GM20000 (cell line): ENCODE data around the gene OR51V1.

Experiments used
- DNase-seq: peaks from one replicate; pipeline ENCODE4 v3.0.0; 2012; ENCODE audit warnings: low spot score
- CTCF ChIP-seq: IDR thresholded peaks from 2 replicates; pipeline ENCODE4 v1.5.1; 2012; ENCODE audit warnings: mild to moderate bottlenecking, control low read depth; ENCODE audit errors: extremely low read depth, missing control alignments

Gene OR51V1

DNA sequence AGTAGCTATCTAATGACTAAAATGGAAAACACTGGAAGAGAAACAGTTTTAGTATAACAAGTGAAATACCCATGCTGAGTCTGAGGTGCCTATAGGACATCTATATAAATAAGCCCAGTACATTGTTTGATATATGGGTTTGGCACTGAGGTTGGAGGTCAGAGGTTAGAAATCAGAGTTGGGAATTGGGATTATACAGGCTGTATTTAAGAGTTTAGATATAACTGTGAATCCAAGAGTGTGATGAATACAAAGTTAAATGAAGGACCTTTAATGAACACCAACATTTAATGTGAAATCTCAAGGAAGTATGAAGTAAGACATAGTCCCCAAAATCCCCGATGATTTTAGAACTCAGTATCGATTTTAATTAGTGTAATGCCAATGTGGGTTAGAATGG is 36.9 kb upstream of the OR51V1 start:
- TF ChIP-seq CTCF: no peak
- no peak for DNase-seq

DNA sequence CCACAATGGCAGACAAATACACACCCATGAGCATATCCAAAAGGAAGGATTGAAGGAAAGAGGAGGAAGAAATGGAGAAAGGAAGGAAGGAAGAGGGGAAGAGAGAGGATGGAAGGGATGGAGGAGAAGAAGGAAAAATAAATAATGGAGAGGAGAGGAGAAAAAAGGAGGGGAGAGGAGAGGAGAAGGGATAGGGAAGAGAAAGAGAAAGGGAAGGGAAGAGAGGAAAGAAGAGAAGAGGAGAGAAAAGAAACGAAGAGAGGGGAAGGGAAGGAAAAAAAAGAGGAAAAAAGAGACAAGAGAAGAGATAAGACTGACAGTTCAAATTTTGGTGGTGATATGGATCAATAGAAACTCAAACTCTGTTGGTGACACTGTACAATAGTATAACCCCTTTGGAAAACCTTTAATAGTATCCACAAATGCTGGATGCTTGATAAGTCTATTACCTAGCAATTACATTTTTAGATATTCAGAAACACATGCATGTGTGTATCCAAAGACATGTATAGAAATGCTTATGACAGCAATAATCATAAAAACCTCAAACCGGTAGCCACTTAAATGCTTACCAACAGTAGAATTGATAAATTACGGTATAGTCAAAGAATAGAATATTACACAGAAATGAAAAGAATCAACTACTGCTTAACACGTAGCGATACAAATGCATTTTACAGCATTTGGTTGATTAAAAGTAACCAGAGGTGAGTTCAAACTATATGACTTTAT is 35.0 kb upstream of the OR51V1 start:
- TF ChIP-seq CTCF: no peak
- no peak for DNase-seq

DNA sequence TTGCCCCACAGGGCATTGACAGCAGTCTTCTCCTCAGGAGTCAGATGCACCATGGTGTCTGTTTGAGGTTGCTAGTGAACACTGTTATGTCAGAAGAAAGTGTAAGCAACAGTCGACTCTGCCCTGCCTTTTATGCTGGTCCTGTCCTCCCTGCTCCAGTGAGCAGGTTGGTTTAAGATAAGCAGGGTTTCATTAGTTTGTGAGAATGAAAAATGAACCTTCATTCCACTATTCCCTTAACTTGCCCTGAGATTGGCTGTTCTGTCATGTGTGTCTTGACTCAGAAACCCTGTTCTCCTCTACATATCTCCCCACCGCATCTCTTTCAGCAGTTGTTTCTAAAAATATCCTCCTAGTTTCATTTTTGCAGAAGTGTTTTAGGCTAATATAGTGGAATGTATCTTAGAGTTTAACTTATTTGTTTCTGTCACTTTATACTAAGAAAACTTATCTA is 33.9 kb upstream of the OR51V1 start, which contains the start of gene HBD:
HBD (minus strand) TSS at position 103 of the 454 bp plus-strand sequence; CDS start at position 53, 50 bp downstream.
- no peak for TF ChIP-seq CTCF
- peak; percentile 12 for DNase-seq

DNA sequence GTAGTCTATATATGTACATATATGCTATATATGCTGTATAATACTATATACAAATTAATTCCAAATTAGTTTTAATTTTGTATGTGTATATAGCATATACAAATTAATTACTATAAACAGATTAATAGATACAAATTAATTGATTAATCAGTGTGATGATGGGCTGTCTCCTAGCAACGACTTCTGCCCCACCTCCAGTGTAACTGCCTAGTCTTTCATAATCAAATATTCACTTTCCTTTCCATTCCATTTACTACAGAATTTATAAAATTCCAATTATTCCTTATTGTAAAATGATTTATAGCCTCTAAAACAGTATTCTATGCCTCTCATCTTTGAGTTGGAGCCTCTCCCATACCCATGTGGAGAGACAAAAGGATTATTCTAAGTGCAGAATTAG is 32.8 kb upstream of the OR51V1 start:
- no peak for TF ChIP-seq CTCF
- DNase-seq: no peak

GRCh38 chr11:5232821-5233220 is 32.3 kb upstream of the OR51V1 start:
- no peak for TF ChIP-seq CTCF
- no peak for DNase-seq

GRCh38 chr11:5232176-5232575 is 31.7 kb upstream of the OR51V1 start:
- no peak for TF ChIP-seq CTCF
- DNase-seq: no peak

DNA sequence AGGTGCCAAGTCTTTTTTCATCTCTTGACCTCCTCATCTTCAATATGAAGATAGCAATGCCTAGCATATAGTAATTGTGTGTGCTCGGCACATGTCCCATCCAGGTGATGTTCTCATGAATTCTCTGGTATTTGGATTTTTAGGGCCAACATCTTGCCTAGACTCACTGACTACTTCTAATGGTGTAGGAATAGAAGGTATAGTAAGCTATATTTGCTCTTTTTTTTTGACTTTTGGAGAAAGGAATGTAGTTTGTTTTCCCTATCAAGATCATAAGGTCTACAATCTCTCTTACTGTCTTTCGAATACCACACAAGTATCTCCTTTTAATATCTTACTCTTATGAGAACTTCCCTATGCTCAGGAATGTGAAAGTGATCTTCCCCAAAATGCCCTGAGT is 30.6 kb upstream of the OR51V1 start:
- DNase-seq: no peak
- no peak for TF ChIP-seq CTCF
